ENCODE data around the gene MREG. TPM values are rescaled to one million over a fixed set of nuclear protein-coding genes. Genes with fewer than 3 reads are reported as not detected.

Gene MREG
- polyA plus RNA-seq, 2 donors = 26.0 to 26.5 TPM

DNA sequence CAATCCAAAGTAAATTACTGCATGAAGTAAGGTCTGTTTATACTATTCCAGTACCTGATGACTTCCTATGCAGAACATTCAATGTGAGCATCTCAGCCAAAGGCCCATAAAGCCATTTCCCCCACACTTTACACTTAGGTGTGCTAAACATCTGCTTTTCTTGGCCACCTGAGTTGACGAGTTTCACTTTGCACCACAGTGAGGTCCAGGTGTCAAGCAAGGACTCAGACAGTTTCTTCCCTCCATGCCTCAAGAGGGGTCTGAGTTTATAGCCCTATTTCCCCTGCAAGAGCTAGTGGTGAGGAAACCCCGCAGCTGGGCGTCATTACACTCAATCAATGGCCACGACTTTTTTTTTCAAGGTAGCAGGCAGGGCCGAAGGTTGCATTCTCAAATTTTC lies 107.7 kb downstream of the MREG start:
- H3K9me3 ChIP-seq (ENCODE audit: control insufficient read depth in 2 of 2, insufficient read depth in 1 of 2, low read depth in 1 of 2, low read length in 1 of 2) = no peaks in the 10 kb centered on the region
- no peaks in the 10 kb centered on the region for H3K4me1 ChIP-seq (ENCODE audit: control insufficient read depth in 2 of 2, insufficient read depth in 2 of 2, low read length in 1 of 2)
- WGBS, 2 donors = 74 to 86% methylated on average over 5 of the region's 5 CpGs

DNA sequence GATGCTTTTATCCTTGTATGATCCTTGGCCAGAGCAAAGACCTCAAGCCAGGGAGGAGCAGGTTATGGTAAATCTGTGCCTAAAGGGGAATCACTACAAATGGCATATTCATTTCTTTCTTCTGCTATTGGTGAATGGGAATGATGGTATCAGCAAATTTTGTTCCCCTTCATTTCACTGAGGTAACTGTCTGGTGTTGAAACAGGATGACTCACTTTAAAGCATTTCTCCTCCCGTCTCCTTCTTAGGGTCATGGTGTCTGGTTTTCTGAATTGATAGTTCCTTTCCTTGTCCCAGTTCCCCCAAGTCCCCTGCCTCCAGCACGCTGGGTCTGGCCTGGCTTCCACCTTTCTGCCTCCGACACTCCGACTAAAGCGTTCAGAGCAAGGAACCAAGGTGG lies 109.2 kb downstream of the MREG start:
- H3K27ac ChIP-seq (ENCODE audit: low read depth in 2 of 2, low read length in 1 of 2) = no peak overlapping the region
- 79 to 84% methylated on average over 5 of the region's 5 CpGs for WGBS, 2 donors
- H3K9me3 ChIP-seq (ENCODE audit: control insufficient read depth in 2 of 2, insufficient read depth in 1 of 2, low read depth in 1 of 2, low read length in 1 of 2) = no peaks in the 10 kb centered on the region
- no peaks in the 10 kb centered on the region for H3K27me3 ChIP-seq (ENCODE audit: control insufficient read depth in 1 of 2, insufficient read depth in 2 of 2, low read length in 2 of 2)
- no peak overlapping the region for H3K4me3 ChIP-seq (ENCODE audit: low read depth in 1 of 2, low read length in 2 of 2)
- no peaks in the 10 kb centered on the region for H3K4me1 ChIP-seq (ENCODE audit: control insufficient read depth in 2 of 2, insufficient read depth in 2 of 2, low read length in 1 of 2)
- H3K36me3 ChIP-seq (ENCODE audit: control insufficient read depth in 2 of 2, insufficient read depth in 2 of 2, low read length in 1 of 2) = no peaks in the 10 kb centered on the region

More for the DNA sequence above, 107.7 kb downstream of the MREG start:
- Histone ChIP-seq H3K27ac (ENCODE audit: low read depth in 2 of 2, low read length in 1 of 2) (no peak overlapping the region), H3K36me3 (ENCODE audit: control insufficient read depth in 2 of 2, insufficient read depth in 2 of 2, low read length in 1 of 2) (no peaks in the 10 kb centered on the region), H3K27me3 (ENCODE audit: control insufficient read depth in 1 of 2, insufficient read depth in 2 of 2, low read length in 2 of 2) (no peaks in the 10 kb centered on the region), H3K4me3 (ENCODE audit: low read depth in 1 of 2, low read length in 2 of 2) (no peak overlapping the region)

DNA sequence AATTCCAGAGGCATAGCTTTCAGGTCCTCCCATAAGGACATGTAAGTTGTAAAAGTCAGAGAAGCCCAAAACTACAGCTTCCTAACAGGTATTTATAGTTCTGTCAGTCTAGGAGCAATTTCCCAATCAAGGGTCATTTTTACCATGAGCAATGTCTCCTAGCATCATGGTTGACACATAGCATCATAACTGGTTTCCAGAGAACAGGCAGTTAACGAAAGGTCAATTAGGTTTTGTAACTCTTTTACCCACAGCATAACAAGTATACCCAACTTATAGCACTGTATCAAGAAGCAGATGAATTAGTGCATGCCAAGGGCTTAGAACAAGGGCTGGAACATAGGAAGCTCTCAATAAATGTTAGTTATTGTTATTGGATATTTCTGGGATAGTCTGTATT lies 110.1 kb downstream of the MREG start:
- Histone ChIP-seq H3K36me3 (ENCODE audit: control insufficient read depth in 2 of 2, insufficient read depth in 2 of 2, low read length in 1 of 2) (no peaks in the 10 kb centered on the region), H3K4me3 (ENCODE audit: low read depth in 1 of 2, low read length in 2 of 2) (no peak overlapping the region), H3K9me3 (ENCODE audit: control insufficient read depth in 2 of 2, insufficient read depth in 1 of 2, low read depth in 1 of 2, low read length in 1 of 2) (no peaks in the 10 kb centered on the region), H3K27ac (ENCODE audit: low read depth in 2 of 2, low read length in 1 of 2) (no peak overlapping the region), H3K4me1 (ENCODE audit: control insufficient read depth in 2 of 2, insufficient read depth in 2 of 2, low read length in 1 of 2) (no peaks in the 10 kb centered on the region), H3K27me3 (ENCODE audit: control insufficient read depth in 1 of 2, insufficient read depth in 2 of 2, low read length in 2 of 2) (no peaks in the 10 kb centered on the region)
- 79 to 90% methylated on average over 1 of the region's 1 CpG for WGBS, 2 donors

DNA sequence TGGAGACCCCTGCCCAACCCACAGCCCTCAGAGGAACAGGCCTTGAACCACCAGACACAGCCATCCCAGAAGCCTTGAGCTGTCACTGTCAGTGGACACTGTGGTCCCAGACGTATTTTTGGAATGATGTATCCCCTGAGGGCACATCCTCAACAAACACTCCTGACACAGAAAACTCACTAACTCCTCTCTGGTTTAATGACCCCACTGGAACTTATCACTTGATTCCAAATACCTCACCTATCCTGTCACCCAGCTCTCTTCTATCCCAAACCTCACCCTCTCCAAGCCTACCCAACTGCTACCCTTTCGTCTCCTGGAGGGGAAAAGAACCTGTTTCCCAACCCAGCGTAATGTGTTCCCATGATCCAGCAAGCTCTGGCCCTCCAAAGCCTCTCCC lies 111.6 kb downstream of the MREG start:
- H3K27ac ChIP-seq (ENCODE audit: low read depth in 2 of 2, low read length in 1 of 2) = no peak overlapping the region
- H3K9me3 ChIP-seq (ENCODE audit: control insufficient read depth in 2 of 2, insufficient read depth in 1 of 2, low read depth in 1 of 2, low read length in 1 of 2) = no peaks in the 10 kb centered on the region
- H3K36me3 ChIP-seq (ENCODE audit: control insufficient read depth in 2 of 2, insufficient read depth in 2 of 2, low read length in 1 of 2) = no peaks in the 10 kb centered on the region
- no peaks in the 10 kb centered on the region for H3K27me3 ChIP-seq (ENCODE audit: control insufficient read depth in 1 of 2, insufficient read depth in 2 of 2, low read length in 2 of 2)
- H3K4me3 ChIP-seq (ENCODE audit: low read depth in 1 of 2, low read length in 2 of 2) = no peak overlapping the region
- no peaks in the 10 kb centered on the region for H3K4me1 ChIP-seq (ENCODE audit: control insufficient read depth in 2 of 2, insufficient read depth in 2 of 2, low read length in 1 of 2)
- 82% methylated on average over 3 of the region's 3 CpGs for WGBS, 2 donors

DNA sequence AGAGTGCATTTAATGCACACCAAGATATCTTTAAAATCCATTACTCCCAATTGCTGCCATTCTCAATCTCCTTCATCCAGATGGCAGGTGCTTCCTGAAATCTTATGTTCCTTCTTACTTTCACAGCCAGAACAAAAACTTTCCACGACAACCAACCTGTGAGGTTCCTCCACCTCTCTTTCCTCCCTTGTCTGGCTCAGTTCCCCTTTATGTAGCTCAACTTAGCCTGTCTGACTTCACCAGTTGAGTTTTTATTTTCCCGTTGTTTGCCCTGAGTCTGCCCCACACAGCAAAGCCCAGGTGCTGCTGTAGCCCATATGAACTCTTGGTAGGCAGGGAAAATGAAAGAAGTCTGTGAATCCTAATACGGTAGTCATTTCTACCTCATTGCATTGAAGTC lies 112.5 kb downstream of the MREG start:
- Histone ChIP-seq H3K9me3 (ENCODE audit: control insufficient read depth in 2 of 2, insufficient read depth in 1 of 2, low read depth in 1 of 2, low read length in 1 of 2) (no peaks in the 10 kb centered on the region), H3K4me3 (ENCODE audit: low read depth in 1 of 2, low read length in 2 of 2) (no peak overlapping the region), H3K4me1 (ENCODE audit: control insufficient read depth in 2 of 2, insufficient read depth in 2 of 2, low read length in 1 of 2) (no peaks in the 10 kb centered on the region), H3K36me3 (ENCODE audit: control insufficient read depth in 2 of 2, insufficient read depth in 2 of 2, low read length in 1 of 2) (no peaks in the 10 kb centered on the region), H3K27ac (ENCODE audit: low read depth in 2 of 2, low read length in 1 of 2) (no peak overlapping the region), H3K27me3 (ENCODE audit: control insufficient read depth in 1 of 2, insufficient read depth in 2 of 2, low read length in 2 of 2) (no peaks in the 10 kb centered on the region)
- 52 to 69% methylated on average over 3 of the region's 3 CpGs for WGBS, 2 donors

DNA sequence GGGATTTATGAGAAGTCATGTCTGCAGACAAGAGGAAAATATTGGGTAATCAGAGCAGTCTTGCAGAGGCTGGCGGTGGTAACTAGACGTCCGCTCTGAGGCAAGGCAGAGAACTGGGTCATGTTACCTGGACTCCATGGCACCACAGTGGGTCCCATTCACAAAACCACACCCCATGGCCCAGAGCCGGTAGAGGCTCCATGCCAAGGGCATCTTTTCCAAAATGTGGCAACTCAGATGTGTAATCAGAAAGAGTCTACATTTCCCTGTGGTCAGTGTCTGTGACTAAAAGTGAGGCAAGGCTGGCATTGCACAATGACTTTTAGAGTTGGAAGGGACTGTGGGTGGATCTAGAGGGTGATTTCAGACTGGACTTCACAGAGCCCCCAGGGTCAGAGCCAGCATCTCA lies 113.1 kb downstream of the MREG start:
- no peaks in the 10 kb centered on the region for H3K36me3 ChIP-seq (ENCODE audit: control insufficient read depth in 2 of 2, insufficient read depth in 2 of 2, low read length in 1 of 2)
- H3K9me3 ChIP-seq (ENCODE audit: control insufficient read depth in 2 of 2, insufficient read depth in 1 of 2, low read depth in 1 of 2, low read length in 1 of 2) = no peaks in the 10 kb centered on the region
- H3K27ac ChIP-seq (ENCODE audit: low read depth in 2 of 2, low read length in 1 of 2) = no peak overlapping the region
- 75 to 88% methylated on average over 4 of the region's 4 CpGs for WGBS, 2 donors
- no peak overlapping the region for H3K4me3 ChIP-seq (ENCODE audit: low read depth in 1 of 2, low read length in 2 of 2)
- H3K4me1 ChIP-seq (ENCODE audit: control insufficient read depth in 2 of 2, insufficient read depth in 2 of 2, low read length in 1 of 2) = no peaks in the 10 kb centered on the region
- no peaks in the 10 kb centered on the region for H3K27me3 ChIP-seq (ENCODE audit: control insufficient read depth in 1 of 2, insufficient read depth in 2 of 2, low read length in 2 of 2)

DNA sequence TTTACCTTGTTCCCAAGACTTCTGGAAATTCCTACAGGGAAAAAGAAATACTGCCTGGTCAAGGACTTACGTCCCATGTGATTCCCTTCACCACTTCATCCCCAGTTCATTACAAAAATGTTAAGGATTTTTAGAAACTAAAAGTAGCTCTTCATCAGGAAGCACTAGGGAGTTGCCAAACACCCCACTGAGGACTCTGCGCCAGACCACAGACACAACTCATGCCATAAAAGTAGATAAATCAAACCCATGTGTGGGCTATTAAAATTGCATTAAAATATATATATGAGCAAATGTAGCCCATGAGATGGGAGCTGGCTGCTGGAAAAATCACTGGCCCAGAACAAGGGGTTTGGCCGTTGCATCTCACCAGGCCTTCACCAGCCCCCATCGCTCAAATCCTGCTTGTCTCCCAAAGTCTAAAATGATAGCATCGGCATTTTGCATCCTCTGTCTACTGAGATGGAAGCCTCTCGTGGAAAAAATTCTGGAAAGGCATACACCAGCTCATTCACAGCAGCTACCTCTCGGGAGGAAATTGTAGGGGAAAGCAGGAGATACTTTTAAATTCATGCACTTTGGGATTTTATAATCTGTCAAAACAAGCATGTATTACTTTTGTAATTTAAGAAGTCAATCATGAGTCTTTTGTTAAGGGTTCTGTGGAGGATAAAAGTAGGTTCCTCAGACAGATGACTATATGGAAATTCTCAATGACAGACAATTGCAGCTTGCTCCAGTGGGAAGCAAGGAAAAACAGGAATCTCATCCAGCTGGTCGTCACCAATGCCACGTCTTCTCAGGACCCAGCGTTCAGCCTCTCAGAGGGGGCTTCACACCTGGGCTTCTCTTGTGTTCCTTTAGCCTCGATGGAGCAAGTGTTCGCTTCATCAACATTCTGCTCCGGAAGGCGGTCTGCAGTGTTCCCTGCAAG lies 113.9 kb downstream of the MREG start:
- WGBS, 2 donors = 80 to 83% methylated on average over 14 of the region's 14 CpGs
- Histone ChIP-seq H3K4me3 (ENCODE audit: low read depth in 1 of 2, low read length in 2 of 2) (no peak overlapping the region), H3K36me3 (ENCODE audit: control insufficient read depth in 2 of 2, insufficient read depth in 2 of 2, low read length in 1 of 2) (no peaks in the 10 kb centered on the region), H3K27ac (ENCODE audit: low read depth in 2 of 2, low read length in 1 of 2) (no peak overlapping the region), H3K9me3 (ENCODE audit: control insufficient read depth in 2 of 2, insufficient read depth in 1 of 2, low read depth in 1 of 2, low read length in 1 of 2) (no peaks in the 10 kb centered on the region), H3K4me1 (ENCODE audit: control insufficient read depth in 2 of 2, insufficient read depth in 2 of 2, low read length in 1 of 2) (no peaks in the 10 kb centered on the region), H3K27me3 (ENCODE audit: control insufficient read depth in 1 of 2, insufficient read depth in 2 of 2, low read length in 2 of 2) (no peaks in the 10 kb centered on the region)

DNA sequence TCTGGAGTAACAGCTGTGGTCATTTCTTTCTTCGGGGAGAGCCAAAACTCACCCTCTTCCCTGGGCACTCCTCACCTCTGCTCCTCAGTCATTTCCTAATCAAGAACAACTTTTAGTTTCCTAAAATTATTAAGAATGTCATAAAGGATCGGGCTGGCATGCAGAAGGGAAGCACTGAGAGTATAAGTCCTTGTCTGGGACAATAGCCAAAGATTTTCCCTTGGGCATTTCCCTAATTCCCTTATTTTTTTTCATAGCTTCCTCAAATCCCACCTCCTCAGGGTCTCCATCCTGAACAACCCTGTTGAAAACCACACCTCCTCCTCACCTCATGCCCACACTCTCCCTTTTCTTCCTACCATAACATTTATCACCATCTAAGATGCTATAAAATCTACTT lies 115.0 kb downstream of the MREG start:
- Histone ChIP-seq H3K4me3 (ENCODE audit: low read depth in 1 of 2, low read length in 2 of 2) (no peak overlapping the region), H3K9me3 (ENCODE audit: control insufficient read depth in 2 of 2, insufficient read depth in 1 of 2, low read depth in 1 of 2, low read length in 1 of 2) (no peaks in the 10 kb centered on the region), H3K36me3 (ENCODE audit: control insufficient read depth in 2 of 2, insufficient read depth in 2 of 2, low read length in 1 of 2) (no peaks in the 10 kb centered on the region), H3K27ac (ENCODE audit: low read depth in 2 of 2, low read length in 1 of 2) (no peak overlapping the region), H3K27me3 (ENCODE audit: control insufficient read depth in 1 of 2, insufficient read depth in 2 of 2, low read length in 2 of 2) (no peaks in the 10 kb centered on the region), H3K4me1 (ENCODE audit: control insufficient read depth in 2 of 2, insufficient read depth in 2 of 2, low read length in 1 of 2) (no peaks in the 10 kb centered on the region)
- 74 to 77% methylated on average over 2 of the region's 2 CpGs for WGBS, 2 donors

DNA sequence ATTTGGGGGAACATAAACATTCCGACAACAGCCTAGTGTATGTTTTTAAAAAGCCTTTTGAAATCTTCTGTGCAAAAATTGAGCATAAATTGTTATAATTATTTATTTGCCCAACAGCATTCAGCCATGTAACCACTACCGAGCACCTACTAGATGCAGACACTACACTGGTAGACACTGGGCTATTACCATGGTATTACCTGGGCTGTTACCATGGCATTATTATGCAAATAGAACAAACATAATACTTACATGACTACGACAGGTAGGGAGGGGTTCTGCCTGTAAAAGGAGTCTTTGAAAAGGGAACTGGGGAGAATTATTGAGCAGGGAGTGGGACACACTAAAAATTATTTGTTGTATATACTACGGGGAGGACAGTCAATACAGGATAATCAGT lies 116.4 kb downstream of the MREG start:
- Histone ChIP-seq H3K4me1 (ENCODE audit: control insufficient read depth in 2 of 2, insufficient read depth in 2 of 2, low read length in 1 of 2) (no peaks in the 10 kb centered on the region), H3K27ac (ENCODE audit: low read depth in 2 of 2, low read length in 1 of 2) (no peak overlapping the region), H3K27me3 (ENCODE audit: control insufficient read depth in 1 of 2, insufficient read depth in 2 of 2, low read length in 2 of 2) (no peaks in the 10 kb centered on the region), H3K36me3 (ENCODE audit: control insufficient read depth in 2 of 2, insufficient read depth in 2 of 2, low read length in 1 of 2) (no peaks in the 10 kb centered on the region), H3K9me3 (ENCODE audit: control insufficient read depth in 2 of 2, insufficient read depth in 1 of 2, low read depth in 1 of 2, low read length in 1 of 2) (no peaks in the 10 kb centered on the region), H3K4me3 (ENCODE audit: low read depth in 1 of 2, low read length in 2 of 2) (no peak overlapping the region)
- WGBS, 2 donors = 46 to 53% methylated on average over 4 of the region's 4 CpGs

DNA sequence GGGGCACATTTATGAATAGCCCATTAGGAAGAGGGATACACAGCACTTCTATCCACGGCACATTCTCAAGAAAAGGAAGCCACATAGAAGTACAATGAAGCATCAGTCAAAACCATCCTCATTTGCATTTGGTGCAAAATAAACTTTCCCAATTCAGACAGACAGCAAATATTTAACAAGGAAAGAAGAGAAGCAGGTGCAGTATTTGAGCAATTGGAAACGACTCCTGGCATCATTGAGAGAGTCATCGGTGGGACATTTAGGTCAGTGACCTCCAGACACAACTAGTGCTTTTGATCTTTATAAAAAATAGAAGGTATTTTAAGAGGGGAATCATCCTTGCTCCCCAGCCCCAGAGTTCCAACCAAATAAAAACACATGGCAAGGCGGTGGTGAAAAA lies 118.0 kb downstream of the MREG start:
- Histone ChIP-seq H3K27ac (ENCODE audit: low read depth in 2 of 2, low read length in 1 of 2) (no peak overlapping the region), H3K4me3 (ENCODE audit: low read depth in 1 of 2, low read length in 2 of 2) (no peak overlapping the region), H3K4me1 (ENCODE audit: control insufficient read depth in 2 of 2, insufficient read depth in 2 of 2, low read length in 1 of 2) (no peaks in the 10 kb centered on the region), H3K36me3 (ENCODE audit: control insufficient read depth in 2 of 2, insufficient read depth in 2 of 2, low read length in 1 of 2) (no peaks in the 10 kb centered on the region), H3K9me3 (ENCODE audit: control insufficient read depth in 2 of 2, insufficient read depth in 1 of 2, low read depth in 1 of 2, low read length in 1 of 2) (no peaks in the 10 kb centered on the region), H3K27me3 (ENCODE audit: control insufficient read depth in 1 of 2, insufficient read depth in 2 of 2, low read length in 2 of 2) (no peaks in the 10 kb centered on the region)
- WGBS, 2 donors = 72 to 83% methylated on average over 4 of the region's 4 CpGs

All from esophagus (tissue), 2 donors.